NCI-H2107 treated with DMSO at 0.1 percent for 48 hours (cell line): ENCODE results near the gene KCNMA1.

Experiments
- DNase-seq: peaks from one replicate; lab custom pipeline; 2025; ENCODE audit not compliant: unreplicated experiment; lab: John Stamatoyannopoulos, UW

Gene KCNMA1

GRCh38 chr10:76829724-76830123 lies 807.9 kb downstream of the KCNMA1 start:
- DNase-seq, result no peak
